Loucy (cell line): Measurements from ENCODE around the gene ADAMTS8.

ENCODE experiments used
- H2AFZ ChIP-seq: fragments of 200-600 bp; sonication (generic); 2 replicates; pipeline ENCODE4 v1.6.0; 2016; ENCODE audit warnings: antibody characterized with exemption, mild to moderate bottlenecking, low read length, moderate library complexity
- H3F3A ChIP-seq: fragments of 200-600 bp; 2 replicates; pipeline ENCODE4 v1.6.0; 2016; ENCODE audit warnings: antibody characterized with exemption, low read depth, mild to moderate bottlenecking
- H3K27me3 ChIP-seq: fragments of 200-600 bp; sonication (generic); 2 replicates; pipeline ENCODE4 v1.6.1; 2014; ENCODE audit warnings: low read length, mild to moderate bottlenecking; ENCODE audit not compliant: insufficient read depth, poor library complexity, severe bottlenecking
- H3K36me3 ChIP-seq: fragments of 200-600 bp; sonication (generic); 2 replicates; pipeline ENCODE4 v1.6.1; 2016; ENCODE audit warnings: low read length; ENCODE audit not compliant: insufficient read depth
- H3K4me1 ChIP-seq: fragments of 200-600 bp; sonication (generic); 2 replicates; pipeline ENCODE4 v1.5.1; 2014; ENCODE audit warnings: low read length, mild to moderate bottlenecking; ENCODE audit not compliant: insufficient read depth, poor library complexity, severe bottlenecking
- H3K4me2 ChIP-seq: fragments of 200-600 bp; sonication (generic); 2 replicates; pipeline ENCODE4 v1.6.0; 2014; ENCODE audit warnings: antibody characterized with exemption, low read length, low read depth, mild to moderate bottlenecking; ENCODE audit not compliant: poor library complexity, severe bottlenecking
- H3K4me3 ChIP-seq: fragments of 200-600 bp; sonication (generic); 2 replicates; pipeline ENCODE4 v1.5.1; 2014; ENCODE audit warnings: low read length, mild to moderate bottlenecking, mixed read lengths; ENCODE audit not compliant: poor library complexity, severe bottlenecking
- H3K79me2 ChIP-seq: fragments of 200-600 bp; sonication (generic); 2 replicates; pipeline ENCODE4 v1.6.1; 2014; ENCODE audit warnings: low read length; ENCODE audit not compliant: insufficient read depth
- H3K9ac ChIP-seq: fragments of 200-600 bp; sonication (generic); 2 replicates; pipeline ENCODE4 v1.6.0; 2014; ENCODE audit warnings: mild to moderate bottlenecking, low read depth, low read length, moderate library complexity; ENCODE audit not compliant: poor library complexity, severe bottlenecking
- H3K9me2 ChIP-seq: fragments of 200-600 bp; sonication (generic); replicated peaks from 2 replicates; pipeline ENCODE4 v1.6.1; 2016; ENCODE audit warnings: low read depth, low read length, mixed read lengths
- H3K9me3 ChIP-seq: fragments of 200-600 bp; sonication (generic); 2 replicates; pipeline ENCODE4 v1.6.1; 2014; ENCODE audit warnings: mild to moderate bottlenecking, antibody characterized with exemption, low read length, low read depth; ENCODE audit not compliant: insufficient read depth
- H4K20me1 ChIP-seq: fragments of 200-600 bp; sonication (generic); 2 replicates; pipeline ENCODE4 v1.6.0; 2014; ENCODE audit warnings: antibody characterized with exemption, low read length, mild to moderate bottlenecking; ENCODE audit not compliant: insufficient read depth, poor library complexity, severe bottlenecking
- EZH2phosphoT487 ChIP-seq: fragments of 200-600 bp; IDR thresholded peaks from 2 replicates; pipeline ENCODE4 v1.6.1; 2018; ENCODE audit warnings: antibody characterized with exemption, mild to moderate bottlenecking, moderate library complexity, borderline replicate concordance
- TF ChIP-seq, protein P1 (sequence below): fragments of 200-600 bp; sonication (generic); conservative IDR thresholded peaks from 2 replicates; pipeline ENCODE4 v1.5.1; 2014; ENCODE audit warnings: mild to moderate bottlenecking, antibody characterized with exemption, low read length

Gene ADAMTS8

GRCh38 chr11:130473795-130474377, 45.5 kb upstream of the ADAMTS8 start:
- Histone ChIP-seq H2AFZ (no peak overlapping the region), H3K9me2 (no peaks in the 10 kb centered on the region), H3K9me3 (no peaks in the 10 kb centered on the region), H3K4me1 (no peaks in the 10 kb centered on the region), H3K27me3 (peaks cover 1% of the 10 kb centered on the region), H4K20me1 (no peaks in the 10 kb centered on the region), H3K4me2 (no peak overlapping the region), H3K4me3 (no peak overlapping the region), H3K79me2 (no peaks in the 10 kb centered on the region), H3K9ac (no peak overlapping the region), H3F3A (no peaks in the 10 kb centered on the region), H3K36me3 (no peaks in the 10 kb centered on the region)
- TF ChIP-seq EZH2phosphoT487 = no peak
- TF ChIP-seq, protein P1, sequence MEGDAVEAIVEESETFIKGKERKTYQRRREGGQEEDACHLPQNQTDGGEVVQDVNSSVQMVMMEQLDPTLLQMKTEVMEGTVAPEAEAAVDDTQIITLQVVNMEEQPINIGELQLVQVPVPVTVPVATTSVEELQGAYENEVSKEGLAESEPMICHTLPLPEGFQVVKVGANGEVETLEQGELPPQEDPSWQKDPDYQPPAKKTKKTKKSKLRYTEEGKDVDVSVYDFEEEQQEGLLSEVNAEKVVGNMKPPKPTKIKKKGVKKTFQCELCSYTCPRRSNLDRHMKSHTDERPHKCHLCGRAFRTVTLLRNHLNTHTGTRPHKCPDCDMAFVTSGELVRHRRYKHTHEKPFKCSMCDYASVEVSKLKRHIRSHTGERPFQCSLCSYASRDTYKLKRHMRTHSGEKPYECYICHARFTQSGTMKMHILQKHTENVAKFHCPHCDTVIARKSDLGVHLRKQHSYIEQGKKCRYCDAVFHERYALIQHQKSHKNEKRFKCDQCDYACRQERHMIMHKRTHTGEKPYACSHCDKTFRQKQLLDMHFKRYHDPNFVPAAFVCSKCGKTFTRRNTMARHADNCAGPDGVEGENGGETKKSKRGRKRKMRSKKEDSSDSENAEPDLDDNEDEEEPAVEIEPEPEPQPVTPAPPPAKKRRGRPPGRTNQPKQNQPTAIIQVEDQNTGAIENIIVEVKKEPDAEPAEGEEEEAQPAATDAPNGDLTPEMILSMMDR = no peak

- Histone ChIP-seq H4K20me1 (no peaks in the 10 kb centered on the region), H3K27me3 (no peaks in the 10 kb centered on the region), H3K9ac (no peak overlapping the region), H3K36me3 (no peaks in the 10 kb centered on the region), H3K4me1 (no peaks in the 10 kb centered on the region), H3K79me2 (no peaks in the 10 kb centered on the region), H3K9me3 (no peaks in the 10 kb centered on the region), H3F3A (no peaks in the 10 kb centered on the region), H2AFZ (no peak overlapping the region), H3K4me3 (no peak overlapping the region), H3K9me2 (no peaks in the 10 kb centered on the region), H3K4me2 (no peak overlapping the region)
- TF ChIP-seq EZH2phosphoT487 = no peak
- TF ChIP-seq, protein P1 = no peak
These were observed 44.8 kb upstream of the ADAMTS8 start for GRCh38 chr11:130473056-130473794.

DNA sequence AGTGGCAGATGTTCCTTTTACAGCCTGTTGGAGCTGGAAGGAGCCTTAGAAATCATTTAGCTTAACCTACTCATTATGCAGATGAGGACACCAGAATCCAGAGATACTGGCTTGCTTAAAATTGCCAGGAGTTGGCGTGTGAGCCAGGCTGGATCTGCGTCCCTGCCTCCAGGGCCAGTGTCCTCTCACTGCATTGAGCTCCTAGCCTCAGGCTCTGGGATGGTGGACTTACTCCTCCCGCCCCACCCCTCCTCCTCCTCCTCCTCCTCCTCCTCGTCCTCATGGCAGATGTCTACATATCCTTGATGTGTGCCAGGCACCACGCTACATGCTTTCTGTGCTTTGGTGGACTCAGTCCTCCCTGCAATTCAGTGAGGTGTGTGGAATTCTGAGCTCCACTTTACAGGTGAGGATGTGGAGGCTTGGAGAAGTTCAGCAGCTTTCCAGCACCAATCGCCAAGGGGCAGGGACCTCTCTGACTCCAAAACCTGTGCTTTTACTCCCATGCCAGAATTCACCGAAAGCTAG, 44.1 kb upstream of the ADAMTS8 start:
- Histone ChIP-seq H3K9ac (no peak overlapping the region), H3K36me3 (no peaks in the 10 kb centered on the region), H3K27me3 (no peaks in the 10 kb centered on the region), H3K4me1 (no peaks in the 10 kb centered on the region), H3K79me2 (no peaks in the 10 kb centered on the region), H3K9me3 (no peaks in the 10 kb centered on the region), H2AFZ (no peak overlapping the region), H3K4me3 (no peak overlapping the region), H3F3A (no peaks in the 10 kb centered on the region), H3K4me2 (no peak overlapping the region), H4K20me1 (no peaks in the 10 kb centered on the region), H3K9me2 (no peaks in the 10 kb centered on the region)
- no peak for TF ChIP-seq EZH2phosphoT487
- TF ChIP-seq, protein P1 = no peak
